Measurements from ENCODE around the gene KCMF1.

GRCh38 chr2:85076618-85077274, 105.8 kb downstream of the KCMF1 start:
- TF ChIP-seq TAF1 (IDR thresholded peaks at IDR 0.05; ENCODE audit: borderline replicate concordance, low read depth, low read length) (no peak), POLR2A (IDR thresholded peaks at IDR 0.05; ENCODE audit: low read depth, low read length) (no peak)
